ENCODE data around the gene NRL.
A peak's percentile ranks its signal among the peaks of the same experiment; 100 is the strongest.

NRL gene

DNA sequence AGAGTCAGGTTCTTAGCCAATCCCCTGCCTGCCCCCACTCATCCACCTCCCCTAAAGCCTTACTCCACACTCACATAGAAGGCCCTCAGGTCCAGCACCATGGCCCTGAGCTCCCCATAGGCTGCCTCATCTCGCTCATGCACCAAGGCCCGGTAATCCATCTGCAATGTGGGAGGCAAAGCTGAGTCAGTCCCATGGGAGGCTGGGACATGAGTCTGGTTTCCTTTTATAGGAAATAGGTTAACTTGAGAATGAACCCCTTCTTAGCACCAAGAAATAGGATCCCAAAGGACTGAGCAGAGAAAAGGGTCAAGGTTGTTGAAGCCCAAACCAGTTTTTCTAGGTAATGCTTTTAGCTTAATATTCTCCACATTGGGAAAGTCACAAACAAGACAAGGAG lies 28.8 kb upstream of the NRL start:
- TF ChIP-seq ZFX (IDR thresholded peaks at IDR 0.05), result no peak
- TF ChIP-seq, protein P1, sequence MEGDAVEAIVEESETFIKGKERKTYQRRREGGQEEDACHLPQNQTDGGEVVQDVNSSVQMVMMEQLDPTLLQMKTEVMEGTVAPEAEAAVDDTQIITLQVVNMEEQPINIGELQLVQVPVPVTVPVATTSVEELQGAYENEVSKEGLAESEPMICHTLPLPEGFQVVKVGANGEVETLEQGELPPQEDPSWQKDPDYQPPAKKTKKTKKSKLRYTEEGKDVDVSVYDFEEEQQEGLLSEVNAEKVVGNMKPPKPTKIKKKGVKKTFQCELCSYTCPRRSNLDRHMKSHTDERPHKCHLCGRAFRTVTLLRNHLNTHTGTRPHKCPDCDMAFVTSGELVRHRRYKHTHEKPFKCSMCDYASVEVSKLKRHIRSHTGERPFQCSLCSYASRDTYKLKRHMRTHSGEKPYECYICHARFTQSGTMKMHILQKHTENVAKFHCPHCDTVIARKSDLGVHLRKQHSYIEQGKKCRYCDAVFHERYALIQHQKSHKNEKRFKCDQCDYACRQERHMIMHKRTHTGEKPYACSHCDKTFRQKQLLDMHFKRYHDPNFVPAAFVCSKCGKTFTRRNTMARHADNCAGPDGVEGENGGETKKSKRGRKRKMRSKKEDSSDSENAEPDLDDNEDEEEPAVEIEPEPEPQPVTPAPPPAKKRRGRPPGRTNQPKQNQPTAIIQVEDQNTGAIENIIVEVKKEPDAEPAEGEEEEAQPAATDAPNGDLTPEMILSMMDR (conservative IDR thresholded peaks at IDR 0.05), result no peak
- H3K27ac ChIP-seq, result no peak overlapping the region

DNA sequence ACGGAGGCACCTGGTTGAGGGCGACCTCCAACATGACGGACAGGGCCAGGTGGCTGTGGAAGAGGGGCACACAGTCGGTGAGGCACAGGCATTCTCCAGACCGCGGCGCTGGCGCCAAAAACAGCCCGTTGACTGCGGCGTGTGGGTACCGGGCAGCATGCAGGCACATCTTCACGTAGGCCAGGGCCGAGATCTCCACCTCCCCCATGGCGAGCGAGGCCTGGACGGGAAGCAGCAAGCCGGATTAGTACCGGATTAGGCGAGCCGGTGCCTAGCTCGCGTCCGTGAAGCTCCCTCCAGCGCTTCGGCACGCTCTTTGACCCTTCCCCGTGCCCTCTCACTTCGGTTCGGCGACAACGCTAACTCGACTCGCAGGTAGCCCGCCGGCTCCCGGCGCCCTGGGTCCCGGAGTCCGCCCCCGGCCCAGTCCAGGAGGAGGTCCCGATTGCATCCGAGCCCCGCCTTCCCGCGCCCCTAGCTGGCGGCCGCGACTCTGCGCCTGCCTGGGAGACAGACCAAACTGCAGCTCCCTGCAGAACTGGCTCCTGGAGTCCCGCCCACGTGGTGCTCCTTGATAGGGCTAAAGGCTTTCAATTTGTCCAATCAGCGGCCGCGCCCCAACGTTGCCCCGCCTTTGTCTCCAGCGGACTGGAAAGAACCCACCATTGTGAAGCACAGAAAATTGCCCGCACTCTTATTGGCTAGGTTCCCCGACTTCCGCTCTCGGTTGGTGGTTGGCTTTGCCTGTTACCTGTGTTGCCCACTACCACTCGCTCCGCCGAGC lies 26.5 kb upstream of the NRL start, which contains the start of gene EMC9:
Gene EMC9, minus strand, starts transcription at position 495 of the 784 bp plus-strand sequence. Its CDS starts 287 bp downstream, at position 208.
- peak; percentile 87 for TF ChIP-seq ZFX (IDR thresholded peaks at IDR 0.05)
- TF ChIP-seq, protein P1 (conservative IDR thresholded peaks at IDR 0.05), result no peak; the same call in 1 of the 2 replicates
- peak within 1 kb of the TSS; percentile 98 for H3K27ac ChIP-seq

DNA sequence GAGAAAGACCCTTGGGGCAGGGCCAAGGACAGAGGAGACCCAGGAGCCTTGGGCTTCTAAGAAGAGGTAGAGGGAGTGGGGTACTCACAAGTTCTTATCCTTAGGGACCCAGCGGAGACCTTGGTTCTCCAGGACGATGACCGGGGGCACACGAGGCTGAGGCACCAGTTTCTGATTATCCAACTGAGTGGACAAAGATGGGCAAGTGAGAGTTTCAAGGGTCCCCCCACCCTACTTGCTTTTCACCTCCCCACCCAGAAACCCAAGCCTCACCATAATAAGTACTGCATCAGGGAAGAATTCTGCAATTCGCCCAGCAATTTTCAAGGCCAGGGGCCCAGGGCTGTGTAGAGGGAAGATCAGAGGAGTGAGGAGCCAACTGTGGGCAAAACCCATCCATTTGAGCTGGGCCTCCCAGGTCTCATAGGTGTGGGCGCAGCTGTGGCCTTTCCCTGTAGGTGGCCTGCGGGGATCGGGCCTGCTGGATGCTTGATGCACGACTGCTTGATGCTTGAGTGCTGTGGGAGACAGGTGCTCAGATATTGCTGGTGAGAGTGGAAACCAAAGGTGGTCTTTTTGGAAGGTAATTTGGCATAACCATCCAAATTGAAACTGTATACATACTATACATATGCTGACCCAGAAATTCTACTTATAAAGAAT lies 24.7 kb upstream of the NRL start:
- no peak for TF ChIP-seq ZFX (IDR thresholded peaks at IDR 0.05)
- TF ChIP-seq, protein P1 (conservative IDR thresholded peaks at IDR 0.05), result no peak; the same call in 1 of the 2 replicates
- H3K27ac ChIP-seq, result no peak overlapping the region; the same call in 1 of the 2 replicates

DNA sequence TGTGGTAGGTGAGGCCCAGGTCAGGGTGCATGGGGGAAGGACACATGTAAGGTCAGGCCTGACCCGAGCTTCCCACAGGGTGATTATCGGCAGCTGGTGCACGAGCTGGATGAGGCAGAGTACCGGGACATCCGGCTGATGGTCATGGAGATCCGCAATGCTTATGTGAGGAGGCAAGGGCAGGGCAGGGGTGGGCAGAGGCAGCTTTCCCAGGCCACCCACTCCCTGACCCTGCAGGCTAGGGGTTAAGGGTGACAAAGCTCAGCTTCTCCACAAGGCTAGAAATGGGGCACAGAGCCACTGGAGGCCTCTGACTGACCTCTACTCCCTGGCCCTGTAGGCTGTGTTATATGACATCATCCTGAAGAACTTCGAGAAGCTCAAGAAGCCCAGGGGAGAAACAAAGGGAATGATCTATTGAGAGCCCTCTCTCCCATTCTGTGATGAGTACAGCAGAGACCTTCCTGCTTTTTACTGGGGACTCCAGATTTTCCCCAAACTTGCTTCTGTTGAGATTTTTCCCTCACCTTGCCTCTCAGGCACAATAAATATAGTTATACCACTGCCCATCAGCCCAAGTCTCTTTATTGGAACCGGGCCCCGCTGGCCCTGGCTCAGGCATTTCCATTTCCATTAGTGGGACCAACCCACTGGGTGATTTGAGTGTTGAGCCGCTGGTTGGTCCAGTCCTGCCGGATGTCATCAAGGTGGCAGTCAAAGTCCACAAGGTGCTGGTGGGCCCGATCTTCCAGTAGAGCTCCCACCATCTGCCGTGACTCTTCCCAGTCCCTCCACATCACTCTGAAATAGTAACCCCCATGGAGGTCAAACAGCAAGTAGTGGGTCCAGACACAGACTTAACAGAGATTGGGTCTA lies 23.9 kb upstream of the NRL start:
- H3K27ac ChIP-seq, result no peak overlapping the region

DNA sequence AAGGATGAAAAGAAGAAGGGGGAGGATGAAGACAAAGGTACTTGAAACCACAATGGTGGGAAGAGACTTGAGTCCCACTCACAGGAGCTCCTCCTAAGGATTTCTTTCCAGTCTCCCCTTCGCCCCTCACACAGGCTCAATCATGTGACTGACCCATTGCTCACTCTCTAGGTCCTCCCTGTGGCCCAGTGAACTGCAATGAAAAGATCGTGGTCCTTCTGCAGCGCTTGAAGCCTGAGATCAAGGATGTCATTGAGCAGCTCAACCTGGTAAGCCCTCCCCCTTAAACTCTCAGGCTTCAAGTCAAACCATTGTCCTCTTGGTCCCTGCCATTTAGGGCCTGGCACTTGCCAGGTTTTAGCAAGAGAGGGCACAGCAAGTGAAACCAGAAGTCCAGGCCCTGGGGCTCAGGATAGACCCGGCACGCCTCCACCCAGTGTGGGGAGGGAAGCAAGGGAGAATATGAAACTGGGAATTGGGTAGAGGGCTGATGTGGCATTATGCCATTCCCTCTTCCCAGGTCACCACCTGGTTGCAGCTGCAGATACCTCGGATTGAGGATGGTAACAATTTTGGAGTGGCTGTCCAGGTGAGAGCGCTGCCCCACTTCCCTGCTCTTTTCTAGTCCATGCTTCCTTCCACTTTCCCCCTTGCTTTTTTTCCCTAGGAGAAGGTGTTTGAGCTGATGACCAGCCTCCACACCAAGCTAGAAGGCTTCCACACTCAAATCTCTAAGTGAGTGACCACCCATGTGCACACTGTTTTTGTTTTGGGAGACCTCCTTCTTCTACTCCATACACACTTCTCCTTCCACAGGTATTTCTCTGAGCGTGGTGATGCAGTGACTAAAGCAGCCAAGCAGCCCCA lies 23.0 kb upstream of the NRL start:
- TF ChIP-seq, protein P1 (conservative IDR thresholded peaks at IDR 0.05), result no peak
- no peak for TF ChIP-seq ZFX (IDR thresholded peaks at IDR 0.05)
- no peak overlapping the region for H3K27ac ChIP-seq

More for the DNA sequence above, 23.9 kb upstream of the NRL start:
- no peak for TF ChIP-seq ZFX (IDR thresholded peaks at IDR 0.05)
- TF ChIP-seq, protein P1 (conservative IDR thresholded peaks at IDR 0.05), result no peak

DNA sequence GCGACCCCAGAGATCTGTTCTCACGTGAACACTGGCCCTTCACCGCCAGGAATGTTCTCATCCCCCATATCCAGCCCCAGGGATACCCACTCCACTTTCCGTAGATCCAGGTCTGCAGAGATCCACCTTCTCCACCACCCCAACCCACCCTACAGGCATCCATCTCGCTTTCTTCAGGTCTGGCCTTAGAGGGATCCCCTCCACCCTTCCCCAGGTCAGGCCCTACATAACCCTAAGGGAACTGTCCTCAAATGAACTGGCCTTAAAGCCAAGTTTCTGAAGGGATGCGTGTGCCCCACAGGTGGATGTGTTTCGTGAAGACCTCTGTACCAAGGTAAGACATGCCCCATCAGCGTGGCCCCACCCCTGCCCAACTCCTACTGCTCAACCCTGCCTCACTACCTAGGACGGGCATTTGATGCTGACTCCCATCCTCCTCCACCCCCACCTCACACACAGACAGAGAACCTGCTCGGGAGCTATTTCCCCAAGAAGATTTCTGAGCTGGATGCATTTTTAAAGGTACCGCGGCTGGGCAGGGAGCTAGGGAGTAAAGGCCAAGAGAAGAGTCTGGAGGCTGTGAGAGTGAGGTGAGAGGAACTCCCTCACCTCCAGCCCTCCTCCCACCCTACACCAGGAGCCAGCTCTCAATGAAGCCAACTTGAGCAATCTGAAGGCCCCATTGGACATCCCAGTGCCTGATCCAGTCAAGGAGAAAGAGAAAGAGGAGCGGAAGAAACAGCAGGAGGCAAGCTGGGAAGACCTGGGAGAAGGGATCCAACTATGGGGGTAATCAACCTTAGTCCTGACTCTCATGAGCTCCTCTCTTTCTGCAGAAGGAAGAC lies 22.2 kb upstream of the NRL start:
- H3K27ac ChIP-seq, result peak overlapping the region; percentile 81
- no peak for TF ChIP-seq ZFX (IDR thresholded peaks at IDR 0.05)
- TF ChIP-seq, protein P1 (conservative IDR thresholded peaks at IDR 0.05), result no peak
